NCI-H1436 treated with DMSO at 0.1 percent for 48 hours (cell line): ENCODE results near the gene RNF213.

Source experiments
- DNase-seq: peaks from one replicate; lab custom pipeline; 2025; lab: John Stamatoyannopoulos, UW

The RNF213 gene

DNA sequence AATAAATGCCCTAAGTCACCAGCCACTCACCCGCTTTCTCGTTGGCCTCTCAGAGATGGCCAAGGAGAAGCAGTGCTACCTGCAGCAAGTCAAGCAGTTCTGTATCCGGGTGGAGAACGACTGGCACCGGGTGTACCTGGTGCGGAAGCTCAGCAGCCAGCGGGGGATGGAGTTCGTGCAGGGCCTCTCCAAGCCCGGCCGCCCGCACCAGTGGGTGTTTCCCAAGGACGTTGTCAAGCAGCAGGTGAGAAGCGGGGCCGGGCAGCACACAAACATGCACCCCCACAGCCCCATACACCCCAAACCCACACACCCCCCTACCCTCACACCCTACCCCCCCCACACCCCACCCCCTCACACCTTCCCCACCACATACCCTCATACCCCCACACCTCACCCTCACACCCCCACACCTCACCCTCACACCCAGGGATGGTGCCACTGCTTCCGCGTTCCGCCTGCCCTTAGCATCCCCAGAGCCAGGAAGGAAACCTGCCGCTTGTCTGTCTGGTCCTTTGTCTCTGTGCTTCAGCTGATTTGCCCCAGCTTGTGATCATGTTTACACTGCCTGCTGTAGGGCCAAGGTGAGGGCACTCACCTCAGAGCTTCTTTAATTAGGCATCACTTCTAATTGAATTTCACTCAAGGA is 112.4 kb downstream of the RNF213 start:
- DNase-seq = no peak

DNA sequence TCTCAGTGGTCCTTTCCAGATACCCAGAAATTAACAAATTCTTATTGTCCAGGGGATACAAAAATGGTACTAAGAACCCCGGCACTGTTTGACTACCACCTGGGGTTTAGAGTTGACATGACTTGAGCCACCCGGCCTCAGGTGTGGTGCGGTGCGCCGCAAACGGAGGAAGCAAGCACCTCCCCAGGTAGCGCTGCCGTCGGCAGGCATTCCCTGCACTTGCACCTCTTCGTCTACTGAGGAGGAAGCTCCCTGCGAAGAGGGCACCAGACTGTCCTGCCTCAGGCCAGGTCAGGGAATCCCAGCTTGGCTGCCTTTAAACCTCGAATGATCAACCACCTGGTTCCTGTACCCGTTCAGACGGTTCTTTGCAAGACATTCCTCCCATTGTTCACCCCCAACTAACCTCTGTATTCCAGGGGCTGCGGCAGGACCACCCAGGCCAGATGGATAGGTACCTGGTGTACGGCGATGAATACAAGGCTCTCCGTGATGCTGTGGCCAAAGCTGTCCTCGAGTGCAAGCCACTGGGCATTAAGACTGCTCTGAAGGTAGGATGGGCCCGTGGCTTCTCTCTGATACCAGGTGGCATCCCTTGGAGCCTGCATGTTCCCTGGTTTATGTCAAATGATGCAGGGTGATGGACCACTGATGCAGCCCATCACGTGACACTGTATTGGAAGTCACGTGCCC is 113.5 kb downstream of the RNF213 start:
- DNase-seq = no peak

DNA sequence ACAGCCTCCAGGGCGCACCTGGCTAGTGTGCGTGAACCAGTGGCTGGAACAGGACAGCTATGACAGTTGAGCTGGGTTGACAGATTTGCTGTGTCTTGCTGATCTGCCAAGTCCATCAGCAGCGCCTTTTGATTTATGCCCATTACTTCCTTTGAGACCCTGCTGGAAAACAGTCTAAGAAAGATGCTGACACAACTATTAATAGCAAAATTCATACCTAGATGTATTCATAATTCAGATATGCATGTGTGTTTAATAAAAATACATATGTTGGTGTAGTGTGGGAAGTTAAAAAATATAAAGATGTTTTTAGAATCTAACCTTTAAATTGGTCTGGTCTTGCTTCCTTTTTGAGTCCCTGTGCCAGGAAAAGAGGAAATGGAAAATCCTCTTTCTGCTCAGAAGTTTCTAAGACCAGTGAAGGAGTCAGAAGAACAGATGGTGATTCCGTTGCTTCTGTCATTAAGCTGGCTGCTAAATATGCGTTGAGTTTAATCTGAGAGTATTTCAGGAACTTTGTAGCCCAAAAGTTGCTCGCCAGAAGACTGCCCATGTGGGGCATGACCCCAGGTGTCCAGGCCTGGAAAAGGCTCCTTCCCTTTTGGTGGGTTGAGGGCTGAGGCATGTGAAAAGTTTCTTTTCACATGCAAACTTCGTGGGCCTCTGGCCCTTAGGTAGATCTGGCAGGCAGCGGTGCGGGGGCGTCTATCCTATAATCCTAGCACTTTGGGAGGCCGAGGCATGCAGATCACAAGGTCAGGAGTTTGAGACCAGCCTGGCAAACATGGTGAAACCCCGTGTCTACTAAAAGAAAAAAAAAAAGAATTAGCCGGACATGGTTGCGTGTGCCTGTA is 114.3 kb downstream of the RNF213 start:
- no peak for DNase-seq

DNA sequence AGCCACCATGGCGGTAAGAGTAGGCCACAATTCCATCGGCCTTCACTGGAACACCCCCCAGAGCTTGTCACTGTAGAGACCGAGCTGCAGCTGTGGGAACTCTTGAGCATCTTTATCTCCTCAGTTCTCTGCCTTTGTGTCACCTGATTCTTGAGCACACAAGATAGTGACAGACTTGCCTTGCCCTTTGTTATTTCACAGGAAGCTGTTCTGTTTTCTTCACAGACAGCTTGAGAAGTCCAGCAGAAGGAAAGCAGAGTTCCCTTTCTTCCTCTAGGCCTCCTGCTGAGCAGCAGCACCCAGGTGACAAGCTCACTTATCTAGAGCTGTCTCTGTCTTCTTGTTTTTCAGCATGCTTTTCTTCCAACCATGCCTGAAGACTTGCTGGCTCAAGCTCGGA is 115.9 kb downstream of the RNF213 start:
- DNase-seq = no peak

DNA sequence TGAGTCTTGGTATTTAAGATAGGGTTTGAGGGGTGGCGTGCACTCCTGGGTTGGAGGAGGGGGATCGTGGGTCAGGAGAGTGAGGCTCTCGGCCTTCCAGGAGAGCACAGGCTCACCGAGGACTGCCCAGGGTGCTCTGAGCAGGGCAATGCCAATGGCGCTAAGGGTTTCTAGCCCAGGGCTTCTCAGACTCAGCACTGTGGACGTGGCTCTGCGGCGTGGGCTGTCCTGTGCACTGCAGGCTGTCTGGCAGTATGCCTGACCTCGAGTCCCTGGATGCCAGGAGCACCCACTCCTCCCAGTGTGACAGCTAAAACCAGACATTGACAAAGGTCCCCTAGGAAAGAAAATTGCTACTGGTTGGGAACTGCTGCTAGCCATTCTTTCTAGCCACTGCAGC is 117.1 kb downstream of the RNF213 start:
- no peak for DNase-seq

DNA sequence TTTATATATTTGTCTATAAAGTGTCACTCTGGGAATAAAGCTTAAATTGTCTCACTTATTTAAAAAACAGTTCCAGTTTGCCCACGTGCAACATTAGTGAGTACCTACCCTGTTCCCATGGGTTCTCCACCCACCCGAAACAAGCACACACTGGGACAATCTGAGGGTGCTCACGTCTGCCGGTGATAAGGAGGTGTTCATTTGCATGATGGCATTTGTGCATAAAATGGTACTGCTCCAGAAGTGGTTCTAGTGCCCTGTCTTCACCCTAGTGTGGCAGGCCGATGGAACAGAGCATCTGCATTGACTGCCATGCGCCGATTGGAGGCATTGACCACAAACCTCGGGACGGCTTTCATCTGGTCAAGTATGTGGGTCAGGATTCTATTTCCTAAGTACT is 118.7 kb downstream of the RNF213 start:
- no peak for DNase-seq

DNA sequence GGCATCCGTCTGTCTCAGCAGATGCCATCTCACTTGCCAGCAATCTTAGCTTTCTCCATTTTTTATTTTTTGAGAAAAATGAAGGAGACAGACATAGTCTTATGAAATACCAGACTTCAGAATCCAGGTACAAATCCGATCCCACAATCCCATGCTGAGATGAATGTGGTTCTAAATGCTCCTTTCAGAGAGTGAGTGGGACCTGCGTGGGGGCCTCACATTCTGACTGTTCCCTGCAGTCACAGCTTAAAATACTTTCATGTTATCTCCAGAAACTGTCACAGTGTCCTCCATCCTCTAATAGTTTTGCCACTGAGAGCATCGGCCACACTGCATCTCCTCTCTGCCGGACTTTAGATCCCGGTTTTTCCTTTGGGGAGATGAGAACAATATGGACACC is 119.4 kb downstream of the RNF213 start:
- DNase-seq = no peak

DNA sequence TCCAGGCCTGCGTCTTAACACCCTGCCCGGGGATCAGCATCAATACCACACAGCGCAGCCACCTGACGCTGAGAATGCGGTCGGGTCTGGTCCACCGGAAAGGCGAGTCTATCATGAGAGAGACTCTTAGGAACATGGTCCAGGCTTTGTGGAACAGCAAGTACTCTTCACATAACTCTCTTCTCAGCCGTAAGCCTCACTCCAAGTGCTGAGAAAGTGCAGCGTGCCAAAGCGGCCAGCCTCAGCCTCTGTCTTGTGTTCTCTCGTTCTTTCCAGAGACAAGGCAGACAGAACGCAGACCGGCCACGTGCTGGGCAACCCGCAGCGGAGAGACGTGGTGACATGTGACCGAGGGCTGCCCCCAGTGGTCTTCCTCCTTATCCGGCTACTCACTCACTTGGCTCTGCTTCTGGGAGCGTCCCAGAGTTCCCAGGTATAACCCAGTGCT is 119.9 kb downstream of the RNF213 start:
- DNase-seq = no peak

DNA sequence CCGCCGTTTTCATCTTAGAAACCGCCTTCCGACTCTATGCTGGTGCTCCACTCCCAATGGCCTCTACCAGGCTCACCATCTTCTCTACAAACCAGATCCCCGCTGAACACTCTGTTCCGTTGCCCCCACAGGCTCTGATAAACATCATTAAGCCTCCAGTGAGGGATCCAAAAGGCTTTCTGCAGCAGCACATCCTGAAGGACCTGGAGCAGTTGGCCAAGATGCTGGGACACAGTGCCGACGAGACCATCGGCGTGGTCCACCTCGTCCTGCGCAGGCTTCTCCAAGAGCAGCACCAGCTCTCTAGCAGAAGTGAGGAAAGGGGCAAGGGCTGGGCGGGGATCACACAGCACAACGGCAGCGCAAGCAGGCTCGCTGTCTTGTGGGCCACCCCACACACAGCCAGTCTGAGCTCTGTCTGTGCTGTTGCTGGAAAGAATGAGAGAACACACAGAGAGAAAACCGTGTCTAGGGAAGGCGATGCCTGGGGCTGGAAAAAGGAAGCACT is 120.8 kb downstream of the RNF213 start:
- no peak for DNase-seq

DNA sequence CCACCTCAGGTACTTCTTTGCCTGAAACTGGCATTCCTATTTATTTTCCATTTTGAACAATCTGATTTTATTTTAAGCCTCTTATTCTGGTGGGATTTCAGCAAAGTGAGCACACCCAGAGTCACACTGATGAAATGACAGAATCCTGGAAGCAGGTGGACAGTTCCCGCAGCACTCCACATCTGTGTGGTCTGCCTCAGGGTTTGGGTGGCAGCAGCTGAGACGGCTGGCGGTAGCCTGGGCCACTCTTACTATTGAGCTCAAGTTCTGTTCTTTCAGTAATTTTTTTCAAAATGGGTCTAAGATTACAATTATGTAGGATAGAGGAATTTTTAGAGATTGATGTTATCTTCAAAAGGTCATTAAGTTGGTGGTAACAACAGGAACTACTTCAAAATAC is 121.8 kb downstream of the RNF213 start:
- DNase-seq = no peak

DNA sequence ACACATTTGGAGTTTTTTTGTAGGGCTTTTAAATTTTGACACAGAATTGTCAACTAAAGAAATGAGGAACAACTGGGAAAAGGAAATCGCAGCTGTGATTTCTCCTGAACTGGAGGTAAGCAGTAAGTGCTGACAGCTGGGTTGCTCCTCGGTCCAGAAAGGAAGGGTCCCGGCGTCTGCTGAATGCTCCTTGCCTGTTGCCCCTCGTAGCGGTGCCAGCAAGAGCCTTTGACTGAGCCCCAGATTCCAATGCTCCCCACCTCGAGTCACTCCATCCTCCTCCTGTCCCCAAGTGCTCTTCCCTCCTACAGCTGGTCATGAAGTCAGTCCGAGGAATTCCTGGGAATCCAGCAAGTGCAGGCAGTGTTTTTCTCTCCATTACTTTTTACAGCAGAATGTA is 122.3 kb downstream of the RNF213 start:
- no peak for DNase-seq

DNA sequence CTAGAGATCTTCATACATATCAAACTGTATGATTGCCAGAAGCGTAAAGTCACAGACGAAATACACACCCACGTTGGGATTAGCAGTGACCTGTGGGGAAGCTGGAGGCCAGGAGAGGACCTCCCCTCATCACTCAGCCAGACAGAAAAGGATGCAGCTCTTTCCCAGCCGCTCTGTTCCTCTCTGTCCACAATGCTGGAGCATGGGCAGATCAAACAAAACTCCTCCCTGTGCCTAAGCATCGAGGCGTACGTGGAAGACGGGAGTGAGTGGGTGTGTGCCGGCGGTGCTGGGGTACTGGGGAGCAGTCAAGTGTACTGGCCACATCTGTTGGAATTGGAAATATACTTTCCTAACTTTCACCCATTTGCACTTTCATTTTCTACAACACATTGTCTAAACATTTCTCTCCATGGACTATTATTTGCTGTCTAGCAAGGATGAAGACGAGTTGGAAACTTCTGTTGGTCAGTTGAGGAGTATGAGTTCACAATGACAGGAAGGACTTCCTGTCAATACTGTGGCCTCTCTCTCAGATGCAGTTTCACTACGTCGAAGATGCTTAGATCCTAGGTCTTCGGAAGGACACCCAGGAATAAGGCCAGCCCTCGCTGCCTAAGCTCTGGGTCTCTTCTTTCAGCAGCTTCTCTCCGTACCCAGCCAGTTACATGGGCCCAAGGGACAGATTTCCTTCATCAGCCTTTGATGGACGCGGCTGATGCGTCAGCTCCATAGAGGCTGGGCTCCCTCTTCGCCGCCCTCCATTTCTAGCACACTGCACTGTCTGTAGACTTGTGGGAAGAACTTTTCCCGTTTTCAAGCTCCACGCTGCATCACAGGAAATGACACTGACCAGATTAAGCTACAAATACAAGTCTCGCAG is 123.7 kb downstream of the RNF213 start:
- DNase-seq = no peak

DNA sequence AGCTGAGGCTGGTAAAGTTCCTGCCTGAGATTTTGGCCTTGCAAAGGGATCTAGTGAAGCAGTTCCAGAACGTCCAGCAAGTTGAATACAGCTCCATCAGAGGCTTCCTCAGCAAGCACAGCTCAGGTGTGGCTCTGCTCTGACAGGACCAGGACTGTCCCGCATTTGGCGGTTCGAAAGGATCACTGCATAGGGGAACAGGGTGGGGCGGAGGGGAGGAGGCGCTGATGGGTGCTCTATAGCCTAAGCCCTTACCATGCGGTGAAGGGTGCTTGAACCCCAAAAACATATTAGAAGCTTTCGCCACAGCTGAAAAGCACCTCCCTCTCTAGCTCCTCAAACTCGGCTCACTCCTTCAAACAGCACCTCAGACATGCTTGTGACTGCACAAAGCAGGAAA is 124.4 kb downstream of the RNF213 start:
- no peak for DNase-seq

DNA sequence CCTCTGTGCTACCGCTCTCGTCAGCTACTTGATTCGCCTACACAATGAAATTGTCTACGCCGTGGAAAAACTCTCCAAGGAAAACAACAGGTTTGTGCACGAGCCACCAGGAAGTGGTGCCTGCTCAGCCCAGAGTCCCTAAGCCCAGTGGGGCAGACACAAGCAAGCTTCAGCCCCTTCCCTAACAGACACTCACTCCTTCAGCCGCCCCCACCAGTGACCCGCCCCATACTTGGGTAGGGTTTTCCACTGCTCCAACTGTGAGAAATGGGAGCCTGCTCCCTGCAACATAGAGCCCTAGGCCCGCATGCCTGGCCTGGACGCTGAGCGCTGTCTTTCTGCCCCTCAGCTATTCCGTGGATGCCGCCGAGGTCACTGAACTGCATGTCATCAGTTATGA is 125.7 kb downstream of the RNF213 start:
- DNase-seq = no peak

DNA sequence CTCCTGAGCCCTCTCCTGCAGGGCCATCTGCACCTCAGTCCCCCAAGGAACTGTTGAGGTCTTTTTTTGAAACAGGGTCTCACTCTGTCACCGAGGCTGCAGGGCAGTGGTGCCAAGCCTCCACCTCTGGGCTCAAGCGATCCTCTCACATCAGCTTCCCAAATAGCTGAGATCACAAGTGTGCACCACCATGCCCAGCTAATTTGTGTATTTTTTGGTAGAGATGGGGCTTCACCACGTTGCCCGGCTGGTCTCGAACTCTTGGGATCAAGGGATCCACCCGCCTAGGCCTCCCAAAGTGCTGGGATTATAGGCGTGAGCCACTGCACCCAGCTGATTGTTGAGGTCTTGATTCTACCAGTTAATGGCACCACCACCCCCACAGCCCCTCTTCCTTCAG is 126.4 kb downstream of the RNF213 start:
- no peak for DNase-seq

DNA sequence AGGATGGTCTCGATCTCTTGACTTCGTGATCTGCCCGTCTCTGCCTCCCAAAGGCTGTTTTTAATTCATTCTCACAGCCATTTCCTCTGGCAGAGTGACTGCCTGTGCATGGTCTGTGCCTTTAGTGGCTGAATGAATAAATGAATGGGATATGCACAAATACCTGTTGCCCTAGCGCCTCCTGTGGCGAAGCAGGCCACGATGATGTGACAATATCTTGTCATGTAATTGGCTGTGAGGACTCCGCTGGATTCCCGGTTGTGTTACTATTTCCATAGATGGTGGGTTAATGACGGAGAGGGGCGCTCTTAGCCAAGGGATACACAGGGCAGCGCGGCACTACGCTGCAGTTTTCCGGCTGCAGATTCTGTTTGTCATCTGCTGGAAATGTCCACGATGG is 127.5 kb downstream of the RNF213 start:
- DNase-seq = no peak

DNA sequence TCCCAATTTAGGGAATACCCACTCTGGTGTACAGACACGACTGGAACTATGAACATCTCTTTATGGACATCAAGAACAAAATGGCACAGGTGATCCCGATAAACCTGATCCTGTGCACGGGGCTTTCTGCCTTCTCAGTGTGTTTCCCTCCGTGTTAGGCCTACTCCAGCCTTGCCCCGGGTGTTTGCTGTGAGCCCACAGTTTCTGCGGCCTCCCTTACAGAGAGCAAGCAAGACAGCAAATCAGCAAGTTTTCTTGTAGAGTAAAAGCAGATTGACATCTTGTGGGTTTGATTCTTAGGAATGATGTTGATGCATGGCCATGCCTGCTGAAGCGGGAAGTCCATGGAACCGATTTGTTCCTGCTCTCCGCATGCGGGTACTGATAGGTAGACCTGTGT is 127.9 kb downstream of the RNF213 start:
- DNase-seq = no peak

DNA sequence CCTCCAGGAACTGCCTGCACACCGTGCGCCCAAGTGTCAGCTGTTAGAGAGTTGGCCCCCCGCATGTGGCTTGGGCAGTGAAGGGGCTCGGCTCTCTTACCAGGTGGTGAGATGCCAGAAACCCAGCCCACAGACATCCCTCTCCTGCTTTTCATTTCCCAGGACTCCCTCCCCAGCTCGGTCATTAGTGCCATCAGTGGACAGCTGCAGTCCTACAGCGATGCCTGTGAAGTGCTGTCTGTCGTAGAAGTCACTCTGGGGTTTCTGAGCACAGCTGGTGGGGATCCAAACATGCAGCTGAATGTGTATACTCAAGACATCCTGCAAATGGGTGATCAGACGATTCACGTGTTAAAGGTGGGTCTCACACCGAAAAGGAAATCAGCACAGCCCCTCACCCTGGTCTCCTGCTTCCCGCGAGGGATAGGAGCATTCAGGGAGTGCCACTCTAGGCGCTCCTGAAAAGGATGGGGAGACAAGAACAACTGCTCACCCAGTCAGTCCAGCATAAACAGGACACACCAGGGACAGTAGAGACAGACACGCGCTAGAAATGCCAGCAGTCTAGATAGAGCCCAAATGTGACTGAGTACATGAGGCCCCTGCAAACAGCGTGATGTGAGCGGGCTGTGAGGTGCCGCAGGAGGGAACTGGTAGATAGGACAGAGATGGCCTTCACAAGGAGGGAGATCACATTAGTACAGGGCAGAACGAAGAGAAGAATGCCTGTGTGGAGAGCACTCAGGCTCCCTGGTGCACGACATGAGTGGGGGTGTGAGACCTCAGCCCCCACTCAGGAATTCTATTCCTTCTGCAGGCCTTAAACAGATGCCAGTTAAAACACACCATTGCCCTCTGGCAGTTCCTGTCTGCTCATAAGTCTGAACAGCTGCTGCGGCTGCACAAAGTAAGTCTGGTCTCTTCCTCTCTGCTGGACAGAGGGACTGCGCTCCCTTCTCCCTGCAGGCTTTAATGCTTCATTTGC is 128.7 kb downstream of the RNF213 start:
- no peak for DNase-seq

DNA sequence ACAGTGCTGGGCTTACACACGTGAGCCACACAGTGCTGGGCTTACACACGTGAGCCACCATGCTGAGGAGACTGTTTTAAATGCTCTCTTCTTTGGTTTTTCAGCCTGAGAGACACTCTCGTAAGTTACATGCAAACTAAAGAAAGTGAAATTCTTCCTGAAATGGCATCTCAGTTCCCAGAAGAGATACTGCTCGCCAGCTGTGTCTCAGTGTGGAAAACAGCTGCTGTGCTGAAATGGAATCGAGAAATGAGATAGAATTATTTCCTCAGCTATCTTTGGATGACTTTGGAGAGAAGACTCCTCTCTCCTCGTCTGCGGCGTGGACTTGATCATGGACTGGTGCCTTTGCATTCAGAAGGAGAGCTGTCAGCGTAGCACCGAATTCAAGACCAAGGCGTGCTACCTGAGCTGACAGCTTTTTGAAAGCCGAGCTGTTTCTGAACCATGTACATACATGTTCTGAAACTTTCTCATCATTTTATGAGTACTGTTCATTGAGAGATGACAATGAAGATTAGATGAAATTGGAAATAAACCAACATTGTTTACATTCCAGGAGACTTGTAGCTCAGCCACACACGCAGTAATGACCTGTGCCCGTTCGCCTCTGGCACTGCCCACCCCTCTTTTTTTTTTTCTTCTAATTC is 132.7 kb downstream of the RNF213 start:
- DNase-seq = no peak

DNA sequence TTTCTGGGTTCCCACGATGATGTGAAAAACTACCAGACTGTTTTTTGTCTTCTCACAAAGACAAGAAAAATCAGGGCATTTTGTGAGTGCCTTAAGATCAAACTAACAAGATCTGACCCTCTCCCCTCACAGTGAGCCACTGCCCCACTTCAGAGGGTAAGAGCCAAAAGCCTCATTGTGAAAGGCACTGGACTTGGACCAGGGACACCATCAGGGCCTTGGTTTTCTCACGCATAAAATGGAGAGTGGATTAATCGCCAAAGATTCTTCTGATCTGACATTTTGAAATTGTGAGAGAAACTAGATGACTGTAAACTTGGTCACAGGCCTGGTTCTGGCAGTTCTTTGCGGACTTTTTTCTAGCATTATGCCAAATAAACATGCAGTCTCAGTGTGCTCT is 133.3 kb downstream of the RNF213 start:
- no peak for DNase-seq
